HEK293 (cell line): ENCODE results near the gene AKT2.

Experiments used
- GLI4 ChIP-seq: fragments of 450-650 bp; formaldehyde crosslinking; IDR thresholded peaks from 2 replicates; pipeline ENCODE4 v1.5.1; 2016; ENCODE audit warnings: missing biosample characterization, missing genetic modification characterization
- PRDM4 ChIP-seq: fragments of 450-650 bp; formaldehyde crosslinking; IDR thresholded peaks from 2 replicates; pipeline ENCODE4 v1.5.1; 2017; ENCODE audit warnings: missing biosample characterization, missing genetic modification characterization
- REPIN1 ChIP-seq: fragments of 450-650 bp; formaldehyde crosslinking; IDR thresholded peaks from 2 replicates; pipeline ENCODE4 v1.5.1; 2017; ENCODE audit warnings: missing biosample characterization, missing genetic modification characterization, low read depth
- TRIM28 ChIP-seq: IDR thresholded peaks from 2 replicates; pipeline ENCODE4 v1.6.1; 2011; ENCODE audit warnings: low read length, control low read depth, borderline replicate concordance
- YY2 ChIP-seq: fragments of 450-650 bp; formaldehyde crosslinking; IDR thresholded peaks from 2 replicates; pipeline ENCODE4 v1.5.1; 2016; ENCODE audit warnings: missing biosample characterization, missing genetic modification characterization
- ZNF146 ChIP-seq: fragments of 450-650 bp; formaldehyde crosslinking; IDR thresholded peaks from 2 replicates; pipeline ENCODE4 v1.5.1; 2016; ENCODE audit warnings: missing biosample characterization, missing genetic modification characterization
- ZNF18 ChIP-seq: fragments of 450-650 bp; formaldehyde crosslinking; IDR thresholded peaks from 2 replicates; pipeline ENCODE4 v1.5.1; 2016; ENCODE audit warnings: missing biosample characterization, missing genetic modification characterization
- ZNF266 ChIP-seq: fragments of 450-650 bp; formaldehyde crosslinking; IDR thresholded peaks from 2 replicates; pipeline ENCODE4 v1.5.1; 2016; ENCODE audit warnings: missing biosample characterization, missing genetic modification characterization, low read depth
- ZNF391 ChIP-seq: fragments of 450-650 bp; formaldehyde crosslinking; IDR thresholded peaks from 2 replicates; pipeline ENCODE4 v1.5.1; 2016; ENCODE audit warnings: low read depth, missing biosample characterization, missing genetic modification characterization, borderline replicate concordance
- ZNF416 ChIP-seq: fragments of 450-650 bp; formaldehyde crosslinking; IDR thresholded peaks from 2 replicates; pipeline ENCODE4 v1.5.1; 2016; ENCODE audit warnings: missing biosample characterization, missing genetic modification characterization
- ZNF449 ChIP-seq: fragments of 450-650 bp; formaldehyde crosslinking; IDR thresholded peaks from 2 replicates; pipeline ENCODE4 v1.5.1; 2017; ENCODE audit warnings: missing biosample characterization, mild to moderate bottlenecking, missing genetic modification characterization, moderate library complexity
- ZNF521 ChIP-seq: fragments of 450-650 bp; formaldehyde crosslinking; IDR thresholded peaks from 2 replicates; pipeline ENCODE4 v1.5.1; 2017; ENCODE audit warnings: missing biosample characterization, mild to moderate bottlenecking, missing genetic modification characterization
- ZNF560 ChIP-seq: fragments of 450-650 bp; formaldehyde crosslinking; IDR thresholded peaks from 2 replicates; pipeline ENCODE4 v1.5.1; 2017; ENCODE audit warnings: missing biosample characterization, missing genetic modification characterization, borderline replicate concordance
- ZNF585B ChIP-seq: fragments of 450-650 bp; formaldehyde crosslinking; IDR thresholded peaks from 2 replicates; pipeline ENCODE4 v1.5.1; 2016; ENCODE audit warnings: missing biosample characterization, missing genetic modification characterization
- ZNF658 ChIP-seq: fragments of 450-650 bp; formaldehyde crosslinking; IDR thresholded peaks from 2 replicates; pipeline ENCODE4; 2016; ENCODE audit warnings: missing biosample characterization, missing genetic modification characterization
- ZNF664 ChIP-seq: fragments of 450-650 bp; formaldehyde crosslinking; IDR thresholded peaks from 2 replicates; pipeline ENCODE4 v1.5.1; 2016; ENCODE audit warnings: missing biosample characterization, missing genetic modification characterization
- ZNF692 ChIP-seq: fragments of 450-650 bp; formaldehyde crosslinking; IDR thresholded peaks from 2 replicates; pipeline ENCODE4 v1.5.1; 2016; ENCODE audit warnings: missing biosample characterization, missing genetic modification characterization
- ZNF776 ChIP-seq: fragments of 450-650 bp; formaldehyde crosslinking; IDR thresholded peaks from 2 replicates; pipeline ENCODE4 v1.5.0; 2017; ENCODE audit warnings: missing biosample characterization, missing genetic modification characterization, borderline replicate concordance
- ZSCAN5A ChIP-seq: fragments of 450-650 bp; formaldehyde crosslinking; IDR thresholded peaks from 2 replicates; pipeline ENCODE4 v1.5.1; 2016; ENCODE audit warnings: missing biosample characterization, missing genetic modification characterization
- TF ChIP-seq, protein P1 (sequence below): fragments of 450-650 bp; formaldehyde crosslinking; conservative IDR thresholded peaks from 2 replicates; pipeline ENCODE4 v1.5.1; 2016; ENCODE audit warnings: low read depth, missing biosample characterization, missing genetic modification characterization
- TF ChIP-seq, protein P2 (sequence below): fragments of 450-650 bp; formaldehyde crosslinking; IDR thresholded peaks from 2 replicates; pipeline ENCODE4 v1.5.1; 2016; ENCODE audit warnings: missing biosample characterization, missing genetic modification characterization
- TF ChIP-seq, protein P3 (sequence below): fragments of 450-650 bp; formaldehyde crosslinking; IDR thresholded peaks from 2 replicates; pipeline ENCODE4 v1.5.1; 2016; ENCODE audit warnings: missing biosample characterization, missing genetic modification characterization, low read depth

Gene AKT2

GRCh38 chr19:40217934-40218890 is 66.9 kb downstream of the AKT2 start, which contains the start of gene TTC9B (continued):
- TF ChIP-seq, protein P1, sequence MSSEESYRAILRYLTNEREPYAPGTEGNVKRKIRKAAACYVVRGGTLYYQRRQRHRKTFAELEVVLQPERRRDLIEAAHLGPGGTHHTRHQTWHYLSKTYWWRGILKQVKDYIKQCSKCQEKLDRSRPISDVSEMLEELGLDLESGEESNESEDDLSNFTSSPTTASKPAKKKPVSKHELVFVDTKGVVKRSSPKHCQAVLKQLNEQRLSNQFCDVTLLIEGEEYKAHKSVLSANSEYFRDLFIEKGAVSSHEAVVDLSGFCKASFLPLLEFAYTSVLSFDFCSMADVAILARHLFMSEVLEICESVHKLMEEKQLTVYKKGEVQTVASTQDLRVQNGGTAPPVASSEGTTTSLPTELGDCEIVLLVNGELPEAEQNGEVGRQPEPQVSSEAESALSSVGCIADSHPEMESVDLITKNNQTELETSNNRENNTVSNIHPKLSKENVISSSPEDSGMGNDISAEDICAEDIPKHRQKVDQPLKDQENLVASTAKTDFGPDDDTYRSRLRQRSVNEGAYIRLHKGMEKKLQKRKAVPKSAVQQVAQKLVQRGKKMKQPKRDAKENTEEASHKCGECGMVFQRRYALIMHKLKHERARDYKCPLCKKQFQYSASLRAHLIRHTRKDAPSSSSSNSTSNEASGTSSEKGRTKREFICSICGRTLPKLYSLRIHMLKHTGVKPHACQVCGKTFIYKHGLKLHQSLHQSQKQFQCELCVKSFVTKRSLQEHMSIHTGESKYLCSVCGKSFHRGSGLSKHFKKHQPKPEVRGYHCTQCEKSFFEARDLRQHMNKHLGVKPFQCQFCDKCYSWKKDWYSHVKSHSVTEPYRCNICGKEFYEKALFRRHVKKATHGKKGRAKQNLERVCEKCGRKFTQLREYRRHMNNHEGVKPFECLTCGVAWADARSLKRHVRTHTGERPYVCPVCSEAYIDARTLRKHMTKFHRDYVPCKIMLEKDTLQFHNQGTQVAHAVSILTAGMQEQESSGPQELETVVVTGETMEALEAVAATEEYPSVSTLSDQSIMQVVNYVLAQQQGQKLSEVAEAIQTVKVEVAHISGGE (tag by site-specific recombination), result peak; percentile 26; the same call in 1 of the 2 replicates
- TF ChIP-seq YY2 (no peak), PRDM4 (no peak), ZNF692 (tag by site-specific recombination) (peak; percentile 39; the same call in 1 of the 2 replicates), ZNF18 (tag by site-specific recombination) (no peak), ZNF521 (tag by site-specific recombination) (no peak), ZNF560 (peak; percentile 97), ZNF146 (tag by site-specific recombination) (no peak), TRIM28 (no peak), ZNF585B (tag by site-specific recombination) (no peak), GLI4 (tag by site-specific recombination) (no peak), ZNF266 (tag by site-specific recombination) (no peak), ZNF391 (tag by site-specific recombination) (no peak), ZNF658 (tag by site-specific recombination) (no peak), ZSCAN5A (no peak), ZNF416 (tag by site-specific recombination) (no peak), ZNF664 (tag by site-specific recombination) (no peak), REPIN1 (no peak), ZNF776 (tag by site-specific recombination) (no peak), ZNF449 (tag by site-specific recombination) (no peak)
- TF ChIP-seq, protein P2, sequence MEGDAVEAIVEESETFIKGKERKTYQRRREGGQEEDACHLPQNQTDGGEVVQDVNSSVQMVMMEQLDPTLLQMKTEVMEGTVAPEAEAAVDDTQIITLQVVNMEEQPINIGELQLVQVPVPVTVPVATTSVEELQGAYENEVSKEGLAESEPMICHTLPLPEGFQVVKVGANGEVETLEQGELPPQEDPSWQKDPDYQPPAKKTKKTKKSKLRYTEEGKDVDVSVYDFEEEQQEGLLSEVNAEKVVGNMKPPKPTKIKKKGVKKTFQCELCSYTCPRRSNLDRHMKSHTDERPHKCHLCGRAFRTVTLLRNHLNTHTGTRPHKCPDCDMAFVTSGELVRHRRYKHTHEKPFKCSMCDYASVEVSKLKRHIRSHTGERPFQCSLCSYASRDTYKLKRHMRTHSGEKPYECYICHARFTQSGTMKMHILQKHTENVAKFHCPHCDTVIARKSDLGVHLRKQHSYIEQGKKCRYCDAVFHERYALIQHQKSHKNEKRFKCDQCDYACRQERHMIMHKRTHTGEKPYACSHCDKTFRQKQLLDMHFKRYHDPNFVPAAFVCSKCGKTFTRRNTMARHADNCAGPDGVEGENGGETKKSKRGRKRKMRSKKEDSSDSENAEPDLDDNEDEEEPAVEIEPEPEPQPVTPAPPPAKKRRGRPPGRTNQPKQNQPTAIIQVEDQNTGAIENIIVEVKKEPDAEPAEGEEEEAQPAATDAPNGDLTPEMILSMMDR (tag by site-specific recombination), result peak; percentile 22; the same call in 1 of the 2 replicates
- TF ChIP-seq, protein P3, sequence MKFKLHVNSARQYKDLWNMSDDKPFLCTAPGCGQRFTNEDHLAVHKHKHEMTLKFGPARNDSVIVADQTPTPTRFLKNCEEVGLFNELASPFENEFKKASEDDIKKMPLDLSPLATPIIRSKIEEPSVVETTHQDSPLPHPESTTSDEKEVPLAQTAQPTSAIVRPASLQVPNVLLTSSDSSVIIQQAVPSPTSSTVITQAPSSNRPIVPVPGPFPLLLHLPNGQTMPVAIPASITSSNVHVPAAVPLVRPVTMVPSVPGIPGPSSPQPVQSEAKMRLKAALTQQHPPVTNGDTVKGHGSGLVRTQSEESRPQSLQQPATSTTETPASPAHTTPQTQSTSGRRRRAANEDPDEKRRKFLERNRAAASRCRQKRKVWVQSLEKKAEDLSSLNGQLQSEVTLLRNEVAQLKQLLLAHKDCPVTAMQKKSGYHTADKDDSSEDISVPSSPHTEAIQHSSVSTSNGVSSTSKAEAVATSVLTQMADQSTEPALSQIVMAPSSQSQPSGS (tag by site-specific recombination), result no peak
